A673 (cell line): ENCODE data around the gene DNAJC1. TPM values are rescaled to one million over a fixed set of nuclear protein-coding genes. Genes with fewer than 3 reads are reported as not detected.

Source experiments
- BruUV-seq: library from RNA; stranded (reverse); fragments of 400-500 nt; replicated peaks from 2 replicates; lab custom pipeline; 2021; lab: Mats Ljungman, UMichigan
- CTCF ChIA-PET: fragments of 300-600 bp; sonication (Branson Sonifier 250); formaldehyde crosslinking; loops from one replicate; lab custom pipeline; 2022; ENCODE audit warnings: antibody characterized with exemption; lab: Charles Lee
- POLR2A ChIA-PET: fragments of 300-600 bp; sonication (Branson Sonifier 250); formaldehyde crosslinking; loops from one replicate; lab custom pipeline; 2022; ENCODE audit warnings: antibody characterized with exemption; ENCODE audit not compliant: low non-redundant PET; lab: Charles Lee
- DNase-seq: peaks from one replicate; pipeline ENCODE4 v3.0.0-alpha.2; 2015; ENCODE audit warnings: low spot score
- H3K27ac ChIP-seq: fragments of 200-600 bp; sonication (generic); 2 replicates; pipeline ENCODE4 v1.5.1; 2016; ENCODE audit warnings: mixed run types, low read depth, mild to moderate bottlenecking, mixed read lengths, antibody characterized with exemption, low read length; ENCODE audit not compliant: poor library complexity, severe bottlenecking
- H3K27me3 ChIP-seq: fragments of 200-600 bp; sonication (generic); replicated peaks from 2 replicates; pipeline ENCODE4 v1.6.1; 2017; ENCODE audit warnings: mixed run types, low read depth, mild to moderate bottlenecking, mixed read lengths, antibody characterized with exemption, low read length; ENCODE audit not compliant: insufficient read depth, poor library complexity
- H3K36me3 ChIP-seq: fragments of 200-600 bp; sonication (generic); 2 replicates; pipeline ENCODE4 v1.6.1; 2016; ENCODE audit warnings: mixed run types, mild to moderate bottlenecking, mixed read lengths, antibody characterized with exemption, low read length; ENCODE audit not compliant: insufficient read depth, poor library complexity, severe bottlenecking
- H3K4me1 ChIP-seq: fragments of 200-600 bp; sonication (generic); 2 replicates; pipeline ENCODE4 v1.6.1; 2017; ENCODE audit warnings: mixed run types, mild to moderate bottlenecking, mixed read lengths, antibody characterized with exemption, low read length; ENCODE audit not compliant: insufficient read depth, poor library complexity, severe bottlenecking
- H3K4me3 ChIP-seq: fragments of 200-600 bp; sonication (generic); 2 replicates; pipeline ENCODE4 v1.5.1; 2016; ENCODE audit warnings: low read depth, mixed run types, mild to moderate bottlenecking, mixed read lengths, low read length; ENCODE audit not compliant: poor library complexity, severe bottlenecking
- H3K9me3 ChIP-seq: fragments of 200-600 bp; sonication (generic); 2 replicates; pipeline ENCODE4 v1.6.1; 2016; ENCODE audit warnings: mixed run types, low read depth, mild to moderate bottlenecking, mixed read lengths, antibody characterized with exemption, low read length; ENCODE audit not compliant: poor library complexity, severe bottlenecking
- EZH2 ChIP-seq: fragments of 200-600 bp; sonication (generic); IDR thresholded peaks from 2 replicates; pipeline ENCODE4 v1.6.1; 2017; ENCODE audit warnings: borderline replicate concordance, low read depth, mild to moderate bottlenecking, mixed read lengths, antibody characterized with exemption, low read length; ENCODE audit not compliant: poor library complexity, severe bottlenecking
- intact Hi-C: fragments of 100-400 bp; cut with micrococcal nuclease; formaldehyde crosslinking; loops from one replicate; pipeline ENCODE4 v1.10.0; 2022; ENCODE audit not compliant: unreplicated experiment
- total RNA-seq: library from RNA; stranded (reverse); gene quantifications from 2 replicates; pipeline ENCODE4 v1.2.3, GENCODE V29; 2021
- TF ChIP-seq, protein P1 (sequence below): fragments of 300-800, 200-600 bp; sonication (generic); conservative IDR thresholded peaks from 2 replicates; pipeline ENCODE4 v1.5.1; 2017; ENCODE audit warnings: low read depth, mild to moderate bottlenecking, antibody characterized with exemption, low read length, moderate library complexity, mixed read lengths

DNAJC1 gene
- total RNA-seq, 1 experiment from 2014 or later, result 21.2 TPM

DNA sequence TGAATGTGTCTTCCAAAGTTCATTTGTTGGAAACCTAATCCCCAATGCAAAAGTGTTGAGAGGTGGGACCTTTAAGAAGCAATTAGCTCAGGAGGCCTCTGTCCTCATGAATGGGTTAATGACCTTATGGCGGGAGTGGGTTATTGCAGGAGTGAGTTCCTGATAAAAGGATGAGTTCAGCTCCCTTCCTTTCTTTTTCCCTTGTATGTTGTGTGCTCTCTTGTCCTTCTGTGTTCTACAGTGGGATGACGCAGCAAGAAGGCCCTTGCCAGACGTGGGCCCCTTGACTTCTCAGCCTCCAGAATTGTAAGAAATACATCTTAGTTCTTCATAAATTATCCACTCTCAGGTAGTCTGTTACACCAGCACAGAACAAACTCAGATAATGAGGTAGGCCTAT is 206.0 kb downstream of the DNAJC1 start:
- no TSS peak for BruUV-seq
- DNase-seq, result no peak
- POLR2A ChIA-PET, result no interaction called here
- intact Hi-C loops, result no loop called here
- no peaks in the 10 kb centered on the region for H3K4me1 ChIP-seq
- H3K4me3 ChIP-seq, result no peak overlapping the region
- H3K27ac ChIP-seq, result no peak overlapping the region
- no peaks in the 10 kb centered on the region for H3K9me3 ChIP-seq
- CTCF ChIA-PET, result no interaction called here
- no peaks in the 10 kb centered on the region for H3K27me3 ChIP-seq
- H3K36me3 ChIP-seq, result no peaks in the 10 kb centered on the region
- TF ChIP-seq, protein P1, sequence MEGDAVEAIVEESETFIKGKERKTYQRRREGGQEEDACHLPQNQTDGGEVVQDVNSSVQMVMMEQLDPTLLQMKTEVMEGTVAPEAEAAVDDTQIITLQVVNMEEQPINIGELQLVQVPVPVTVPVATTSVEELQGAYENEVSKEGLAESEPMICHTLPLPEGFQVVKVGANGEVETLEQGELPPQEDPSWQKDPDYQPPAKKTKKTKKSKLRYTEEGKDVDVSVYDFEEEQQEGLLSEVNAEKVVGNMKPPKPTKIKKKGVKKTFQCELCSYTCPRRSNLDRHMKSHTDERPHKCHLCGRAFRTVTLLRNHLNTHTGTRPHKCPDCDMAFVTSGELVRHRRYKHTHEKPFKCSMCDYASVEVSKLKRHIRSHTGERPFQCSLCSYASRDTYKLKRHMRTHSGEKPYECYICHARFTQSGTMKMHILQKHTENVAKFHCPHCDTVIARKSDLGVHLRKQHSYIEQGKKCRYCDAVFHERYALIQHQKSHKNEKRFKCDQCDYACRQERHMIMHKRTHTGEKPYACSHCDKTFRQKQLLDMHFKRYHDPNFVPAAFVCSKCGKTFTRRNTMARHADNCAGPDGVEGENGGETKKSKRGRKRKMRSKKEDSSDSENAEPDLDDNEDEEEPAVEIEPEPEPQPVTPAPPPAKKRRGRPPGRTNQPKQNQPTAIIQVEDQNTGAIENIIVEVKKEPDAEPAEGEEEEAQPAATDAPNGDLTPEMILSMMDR, result no peak
- TF ChIP-seq EZH2, result no peak

DNA sequence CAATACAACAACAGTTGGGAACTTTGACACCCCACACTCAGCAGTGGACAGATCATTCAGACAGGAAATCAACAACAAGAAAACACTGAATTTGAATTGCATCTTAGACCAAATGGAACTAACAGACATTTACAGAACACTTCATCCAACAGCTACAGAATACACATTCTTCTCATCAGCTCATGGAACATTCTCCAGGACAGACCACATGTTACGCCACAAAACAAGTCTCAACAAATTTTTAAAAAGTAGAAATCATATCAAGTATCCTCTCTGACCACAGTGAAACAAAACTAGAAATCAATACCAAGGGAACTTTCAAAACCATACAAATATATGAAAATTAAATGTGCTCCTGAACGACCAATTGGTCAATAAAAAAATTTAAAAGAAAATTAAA is 212.3 kb downstream of the DNAJC1 start:
- no peak overlapping the region for H3K4me3 ChIP-seq
- no peaks in the 10 kb centered on the region for H3K4me1 ChIP-seq
- H3K27me3 ChIP-seq, result no peaks in the 10 kb centered on the region
- BruUV-seq, result no TSS peak
- no peak for DNase-seq
- no peaks in the 10 kb centered on the region for H3K9me3 ChIP-seq
- H3K27ac ChIP-seq, result no peak overlapping the region
- TF ChIP-seq EZH2, result no peak
- TF ChIP-seq, protein P1, result no peak
- ChIA-PET POLR2A (no interaction called here), CTCF (no interaction called here)
- H3K36me3 ChIP-seq, result no peaks in the 10 kb centered on the region
- intact Hi-C loops, result no loop called here

DNA sequence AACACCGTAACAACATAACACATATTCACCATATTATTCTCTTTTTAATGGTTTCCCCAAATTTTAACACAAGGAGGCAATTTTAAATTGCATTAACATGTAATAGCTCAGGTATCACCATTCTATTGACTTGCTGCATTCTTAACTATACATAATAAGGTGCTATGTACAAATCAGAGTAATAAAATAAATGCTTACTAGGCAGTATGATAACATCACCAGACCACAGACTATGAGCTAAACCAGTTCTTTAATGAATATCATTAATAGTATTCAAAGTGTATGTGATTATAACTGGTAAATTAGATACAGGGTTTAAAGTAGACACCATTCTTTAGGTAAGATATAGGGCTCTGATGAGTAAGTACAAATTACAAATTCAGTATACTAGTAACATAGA is 226.6 kb downstream of the DNAJC1 start:
- H3K36me3 ChIP-seq, result no peaks in the 10 kb centered on the region
- TF ChIP-seq EZH2, result no peak
- TF ChIP-seq, protein P1, result no peak
- intact Hi-C loops, result no loop called here
- no peak overlapping the region for H3K4me3 ChIP-seq
- no peaks in the 10 kb centered on the region for H3K4me1 ChIP-seq
- no peaks in the 10 kb centered on the region for H3K27me3 ChIP-seq
- CTCF ChIA-PET, result no interaction called here
- POLR2A ChIA-PET, result no interaction called here
- H3K9me3 ChIP-seq, result no peaks in the 10 kb centered on the region
- no TSS peak for BruUV-seq
- no peak overlapping the region for H3K27ac ChIP-seq
- no peak for DNase-seq
